ENCODE data around the gene CCDC174.

DNA sequence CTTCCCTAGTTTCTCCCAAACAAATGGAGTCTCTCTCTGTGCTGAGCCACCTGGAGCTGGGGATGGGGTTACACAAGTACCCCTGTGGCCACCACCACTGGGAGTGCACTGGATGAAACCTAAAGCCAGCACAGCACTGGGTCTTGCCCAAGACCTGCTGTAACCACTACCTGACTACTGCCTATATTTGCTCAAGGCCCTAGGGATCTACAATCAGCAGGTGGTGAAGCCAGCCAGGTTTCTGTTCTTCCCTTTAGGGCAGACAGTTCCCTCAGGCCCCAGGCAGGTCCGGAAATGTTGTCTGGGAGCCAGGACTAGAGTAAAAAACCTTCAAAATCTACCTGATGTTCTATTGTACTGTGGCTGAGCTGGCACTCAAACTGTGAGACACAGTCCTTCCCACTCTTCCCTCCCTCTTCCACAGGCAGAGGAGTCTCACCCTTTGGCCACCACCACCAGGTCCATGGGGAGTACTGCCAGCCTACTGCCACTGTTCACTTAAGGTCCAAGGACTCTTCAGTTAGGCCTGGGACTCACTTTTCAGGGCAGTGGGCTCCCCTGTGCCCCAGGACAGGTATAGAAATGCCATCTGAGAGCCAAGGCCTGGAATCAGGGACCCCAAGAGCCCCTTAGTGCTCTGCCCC is 47.2 kb downstream of the CCDC174 start:
- TF ChIP-seq POLR2A (IDR thresholded peaks at IDR 0.05; ENCODE audit: low read depth, low read length) (no peak), EZH2 (IDR thresholded peaks at IDR 0.05; ENCODE audit: borderline replicate concordance, control insufficient read depth, low read depth, low read length) (no peak), CTCF (IDR thresholded peaks at IDR 0.05 in 2 of 3, conservative IDR thresholded peaks at IDR 0.05 in 1 of 3; ENCODE audit: control insufficient read depth in 2 of 3, extremely low read depth in 1 of 3, insufficient read depth in 1 of 3, low read depth in 3 of 3, low read length in 3 of 3) (no peak), POLR2AphosphoS5 (IDR thresholded peaks at IDR 0.05; ENCODE audit: low read length) (no peak), YY1 (IDR thresholded peaks at IDR 0.05; ENCODE audit: low read depth, low read length) (no peak), MTA3 (IDR thresholded peaks at IDR 0.05; ENCODE audit: borderline replicate concordance, low read length) (no peak), ZNF384 (IDR thresholded peaks at IDR 0.05; ENCODE audit: borderline replicate concordance, low read depth, low read length) (no peak), NR2C1 (IDR thresholded peaks at IDR 0.05) (no peak), MXI1 (IDR thresholded peaks at IDR 0.05; ENCODE audit: low read depth, low read length) (no peak)
- TF ChIP-seq, protein P1, sequence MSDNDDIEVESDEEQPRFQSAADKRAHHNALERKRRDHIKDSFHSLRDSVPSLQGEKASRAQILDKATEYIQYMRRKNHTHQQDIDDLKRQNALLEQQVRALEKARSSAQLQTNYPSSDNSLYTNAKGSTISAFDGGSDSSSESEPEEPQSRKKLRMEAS (IDR thresholded peaks at IDR 0.05; ENCODE audit: low read depth, low read length), result no peak
